Osteocyte (in vitro differentiated cells): ENCODE data around the gene CFAP46. TPM values are rescaled to one million over a fixed set of nuclear protein-coding genes. Genes with fewer than 3 reads are reported as not detected.
"Not testable (repeated sequence)": the region's sequence is repeated elsewhere in the genome, so short reads cannot be mapped to it uniquely, and the experiment has no call there.

Source experiments
- DNase-seq: peaks from one replicate; pipeline ENCODE4 v3.0.0; 2021; ENCODE audit warnings: mixed read lengths; ENCODE audit not compliant: unreplicated experiment; ENCODE audit errors: extremely low spot score
- H3K27ac Mint-ChIP-seq: one replicate; pipeline ENCODE4 v1.8.0; 2021; ENCODE audit warnings: mild to moderate bottlenecking, mixed read lengths; ENCODE audit not compliant: unreplicated experiment
- H3K27me3 Mint-ChIP-seq: one replicate; pipeline ENCODE4 v1.8.0; 2021; ENCODE audit warnings: mixed read lengths; ENCODE audit not compliant: unreplicated experiment
- H3K36me3 Mint-ChIP-seq: one replicate; pipeline ENCODE4 v1.8.0; 2021; ENCODE audit warnings: mixed read lengths; ENCODE audit not compliant: unreplicated experiment
- H3K4me1 Mint-ChIP-seq: one replicate; pipeline ENCODE4 v1.8.0; 2021; ENCODE audit warnings: mixed read lengths; ENCODE audit not compliant: unreplicated experiment
- H3K4me3 Mint-ChIP-seq: one replicate; pipeline ENCODE4 v1.8.0; 2021; ENCODE audit warnings: mild to moderate bottlenecking, moderate library complexity, mixed read lengths; ENCODE audit not compliant: unreplicated experiment
- H3K9me3 Mint-ChIP-seq: one replicate; pipeline ENCODE4 v1.8.0; 2021; ENCODE audit warnings: mixed read lengths; ENCODE audit not compliant: unreplicated experiment
- total RNA-seq: library from RNA; stranded (reverse); gene quantifications from 2 replicates; pipeline ENCODE4 v1.2.1, GENCODE V29; 2021
- TF ChIP-seq, protein P1 (sequence below): fragments of 200-600 bp; sonication (generic); IDR thresholded peaks from 2 replicates; pipeline ENCODE4 v1.5.0; 2021; ENCODE audit warnings: antibody characterized with exemption, mild to moderate bottlenecking, moderate library complexity

The CFAP46 gene
- total RNA-seq, 1 donor from 2014 or later, result 0.56 TPM

DNA sequence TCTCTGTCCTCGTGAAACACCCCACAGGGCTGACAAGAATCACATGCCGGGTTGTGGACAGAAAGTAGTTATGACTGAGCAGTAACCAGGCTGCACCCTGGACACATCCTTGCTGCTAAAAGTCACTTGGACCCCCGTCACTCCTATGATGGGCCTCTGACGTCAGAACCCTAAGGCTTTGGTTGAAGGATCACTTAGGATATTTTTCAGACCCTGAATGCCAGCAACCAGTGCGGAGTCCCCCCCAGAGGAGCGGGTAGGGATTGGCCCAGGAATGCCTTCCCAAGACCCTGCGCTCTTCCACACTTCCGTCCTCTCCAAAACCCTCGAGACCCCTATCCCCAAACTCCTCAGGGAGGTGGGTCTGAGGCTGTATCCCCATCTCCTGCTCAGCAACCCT, 52.1 kb downstream of the CFAP46 start:
- Mint-ChIP-seq H3K27ac (no peak overlapping the region), H3K27me3 (peaks cover 51% of the 10 kb centered on the region), H3K4me1 (no peaks in the 10 kb centered on the region), H3K9me3 (no peaks in the 10 kb centered on the region), H3K4me3 (no peak overlapping the region), H3K36me3 (no peaks in the 10 kb centered on the region)
- TF ChIP-seq, protein P1, sequence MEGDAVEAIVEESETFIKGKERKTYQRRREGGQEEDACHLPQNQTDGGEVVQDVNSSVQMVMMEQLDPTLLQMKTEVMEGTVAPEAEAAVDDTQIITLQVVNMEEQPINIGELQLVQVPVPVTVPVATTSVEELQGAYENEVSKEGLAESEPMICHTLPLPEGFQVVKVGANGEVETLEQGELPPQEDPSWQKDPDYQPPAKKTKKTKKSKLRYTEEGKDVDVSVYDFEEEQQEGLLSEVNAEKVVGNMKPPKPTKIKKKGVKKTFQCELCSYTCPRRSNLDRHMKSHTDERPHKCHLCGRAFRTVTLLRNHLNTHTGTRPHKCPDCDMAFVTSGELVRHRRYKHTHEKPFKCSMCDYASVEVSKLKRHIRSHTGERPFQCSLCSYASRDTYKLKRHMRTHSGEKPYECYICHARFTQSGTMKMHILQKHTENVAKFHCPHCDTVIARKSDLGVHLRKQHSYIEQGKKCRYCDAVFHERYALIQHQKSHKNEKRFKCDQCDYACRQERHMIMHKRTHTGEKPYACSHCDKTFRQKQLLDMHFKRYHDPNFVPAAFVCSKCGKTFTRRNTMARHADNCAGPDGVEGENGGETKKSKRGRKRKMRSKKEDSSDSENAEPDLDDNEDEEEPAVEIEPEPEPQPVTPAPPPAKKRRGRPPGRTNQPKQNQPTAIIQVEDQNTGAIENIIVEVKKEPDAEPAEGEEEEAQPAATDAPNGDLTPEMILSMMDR, result no peak
- DNase-seq, result no peak

- H3K36me3 Mint-ChIP-seq, result no peaks in the 10 kb centered on the region
- no peak overlapping the region for H3K27ac Mint-ChIP-seq
- H3K27me3 Mint-ChIP-seq, result peaks cover 44% of the 10 kb centered on the region
- TF ChIP-seq, protein P1, result no peak
- no peaks in the 10 kb centered on the region for H3K4me1 Mint-ChIP-seq
- no peak overlapping the region for H3K4me3 Mint-ChIP-seq
- no peak for DNase-seq
- H3K9me3 Mint-ChIP-seq, result no peaks in the 10 kb centered on the region
Observed at GRCh38 chr10:132889556-132889955, 52.8 kb downstream of the CFAP46 start.

DNA sequence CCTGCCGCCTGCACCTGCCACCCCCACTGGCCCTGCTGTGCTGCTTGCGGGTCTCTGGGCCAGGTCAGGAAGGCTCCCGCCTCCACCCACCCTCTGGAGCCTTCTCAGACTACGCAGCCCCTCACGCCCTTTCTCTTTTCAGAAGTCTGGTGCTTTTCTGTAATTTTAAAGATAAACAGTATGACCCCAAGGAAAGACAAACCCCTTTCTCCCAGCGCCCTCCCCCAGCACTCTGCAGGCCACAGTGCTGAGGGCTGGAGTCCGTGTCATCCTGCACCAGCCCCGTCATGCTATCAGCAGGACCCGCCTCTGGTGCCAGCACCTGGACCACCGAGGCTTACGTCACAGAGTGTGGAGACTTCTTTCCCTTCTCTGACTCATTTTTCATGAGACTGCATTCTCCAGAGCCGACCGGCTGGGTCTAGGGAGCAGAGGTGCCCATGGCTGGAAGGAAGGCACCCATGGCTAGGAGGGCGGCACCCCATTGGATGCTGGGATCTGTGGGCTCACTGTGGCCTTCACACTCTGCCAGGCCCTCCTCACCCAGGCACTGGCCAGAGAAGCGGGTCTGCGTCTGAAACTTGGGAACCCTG, 53.4 kb downstream of the CFAP46 start:
- Mint-ChIP-seq H3K36me3 (no peaks in the 10 kb centered on the region), H3K27me3 (peaks cover 41% of the 10 kb centered on the region), H3K27ac (no peak overlapping the region), H3K4me3 (no peak overlapping the region), H3K9me3 (no peaks in the 10 kb centered on the region), H3K4me1 (no peaks in the 10 kb centered on the region)
- TF ChIP-seq, protein P1, result no peak
- no peak for DNase-seq

- not testable (repeated sequence) for H3K4me1 Mint-ChIP-seq, H3K27ac Mint-ChIP-seq, H3K36me3 Mint-ChIP-seq, H3K4me3 Mint-ChIP-seq, DNase-seq, H3K9me3 Mint-ChIP-seq
- peaks cover 40% of the 10 kb centered on the region for H3K27me3 Mint-ChIP-seq
Observed at GRCh38 chr10:132888446-132888845, 53.9 kb downstream of the CFAP46 start.

- Mint-ChIP-seq H3K27ac (no peak overlapping the region), H3K36me3 (no peaks in the 10 kb centered on the region), H3K9me3 (no peaks in the 10 kb centered on the region), H3K27me3 (peaks cover 28% of the 10 kb centered on the region), H3K4me3 (no peak overlapping the region), H3K4me1 (peaks cover 9% of the 10 kb centered on the region)
- DNase-seq, result no peak
- TF ChIP-seq, protein P1, result no peak
Observed at GRCh38 chr10:132886211-132887099, 55.9 kb downstream of the CFAP46 start.
